Cerebellar nuclear complex (tissue), 1 donor: Measurements from ENCODE around the gene DCTPP1.

Experiments used
- DNase-seq, 2 experiments: peaks; one replicate each; lab custom pipeline; 2025; lab: John Stamatoyannopoulos, UW

DCTPP1 gene

GRCh38 chr16:30447512-30448226 lies 17.8 kb upstream of the DCTPP1 start:
- DNase-seq, result no peak

GRCh38 chr16:30446203-30446595 lies 16.4 kb upstream of the DCTPP1 start:
- no peak for DNase-seq

DNA sequence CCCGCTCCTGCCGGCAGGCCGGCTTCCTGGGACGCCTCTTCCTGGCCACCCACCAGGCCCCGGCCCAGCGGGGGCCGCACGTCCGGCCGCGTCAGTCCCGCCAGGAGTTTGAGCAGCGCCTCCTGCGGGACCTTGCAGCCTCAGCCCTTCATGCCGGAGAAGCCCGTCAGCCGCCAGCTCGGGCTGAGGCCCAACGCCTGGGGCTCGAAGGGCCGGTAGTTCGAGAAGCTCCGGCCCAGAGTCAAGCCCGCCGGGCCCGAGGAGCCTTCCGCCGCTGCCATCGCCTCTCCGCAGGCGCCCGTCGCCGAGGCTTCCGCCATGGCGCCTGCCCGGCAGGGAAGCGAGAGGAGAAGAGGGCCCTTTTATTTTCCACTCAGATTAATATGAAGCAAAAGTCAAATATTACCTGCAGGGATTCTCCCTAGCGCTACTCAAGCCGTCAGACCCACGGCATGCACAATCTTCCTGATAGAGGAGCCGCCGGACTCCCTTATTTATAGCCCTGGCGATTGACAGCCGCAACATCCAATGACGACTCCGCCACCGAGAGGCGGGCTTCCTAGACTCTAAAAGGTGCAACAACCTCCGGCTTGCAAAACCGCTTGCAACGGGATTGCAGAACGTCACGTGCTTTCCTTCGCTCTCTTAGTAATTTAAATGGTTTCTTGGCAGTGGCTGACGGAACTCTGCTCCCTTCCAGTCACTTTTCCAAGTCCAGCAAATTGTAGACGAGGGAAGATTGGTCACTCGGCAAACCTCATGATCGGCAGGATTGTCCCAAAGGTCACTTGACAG lies 15.8 kb upstream of the DCTPP1 start, which contains the start of gene SEPHS2:
Gene SEPHS2, minus strand, starts transcription at position 467 of the 795 bp plus-strand sequence. Its CDS starts 147 bp downstream, at position 320.
- DNase-seq, result peak; percentile 82 to 95

GRCh38 chr16:30445149-30445407 lies 15.2 kb upstream of the DCTPP1 start:
- no peak for DNase-seq

- no peak for DNase-seq
These were observed 14.7 kb upstream of the DCTPP1 start for GRCh38 chr16:30444231-30445148.

GRCh38 chr16:30443631-30444030 lies 13.8 kb upstream of the DCTPP1 start:
- no peak for DNase-seq

DNA sequence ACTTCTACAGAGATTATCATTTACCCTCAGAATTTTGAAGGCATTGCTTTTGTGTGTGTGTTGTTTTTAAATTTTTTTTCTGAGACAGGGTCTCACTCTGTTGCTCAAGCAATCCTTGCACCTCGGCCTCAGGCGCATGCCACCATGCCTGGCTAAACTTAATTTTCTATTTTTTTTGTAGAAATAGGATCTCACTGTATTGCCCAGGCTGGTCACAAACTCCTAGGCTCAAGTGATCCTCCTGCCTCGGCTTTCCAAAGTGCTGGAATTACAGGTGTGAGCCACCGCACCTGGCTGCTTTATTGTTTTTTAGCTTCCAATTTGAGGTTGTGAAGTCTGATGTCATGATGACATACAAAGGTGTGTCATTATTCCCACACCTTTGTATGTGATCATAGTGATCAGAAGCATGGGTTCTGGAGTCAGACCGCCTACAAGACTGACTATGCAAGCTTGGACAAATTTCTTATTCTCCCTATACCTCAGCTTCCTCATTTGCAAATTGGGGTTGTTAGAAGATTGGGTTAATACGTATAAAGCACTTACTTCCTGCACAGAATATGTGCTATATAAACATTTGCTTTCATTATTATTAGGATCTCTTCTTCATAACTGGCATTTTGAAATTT lies 10.0 kb upstream of the DCTPP1 start:
- no peak for DNase-seq

DNA sequence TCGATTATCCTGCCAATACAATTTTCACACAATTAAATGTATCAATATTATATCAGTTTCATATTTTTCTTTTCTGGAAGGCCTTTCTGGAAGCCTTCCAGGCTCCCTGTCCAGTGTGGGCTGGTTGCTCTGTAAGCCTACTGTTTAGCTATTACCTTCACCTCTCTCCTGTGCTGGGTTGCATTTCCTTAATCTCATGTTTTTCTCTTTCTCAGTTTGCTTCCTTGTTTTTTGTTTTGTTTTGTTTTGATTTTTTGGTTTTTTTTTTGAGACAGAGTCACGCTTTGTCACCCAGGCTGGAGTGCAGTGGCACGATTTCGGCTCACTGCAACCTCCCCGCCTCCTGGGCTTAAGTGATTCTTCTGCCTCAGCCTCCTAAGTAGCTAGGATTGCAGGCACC lies 9.0 kb upstream of the DCTPP1 start:
- DNase-seq, result no peak

DNA sequence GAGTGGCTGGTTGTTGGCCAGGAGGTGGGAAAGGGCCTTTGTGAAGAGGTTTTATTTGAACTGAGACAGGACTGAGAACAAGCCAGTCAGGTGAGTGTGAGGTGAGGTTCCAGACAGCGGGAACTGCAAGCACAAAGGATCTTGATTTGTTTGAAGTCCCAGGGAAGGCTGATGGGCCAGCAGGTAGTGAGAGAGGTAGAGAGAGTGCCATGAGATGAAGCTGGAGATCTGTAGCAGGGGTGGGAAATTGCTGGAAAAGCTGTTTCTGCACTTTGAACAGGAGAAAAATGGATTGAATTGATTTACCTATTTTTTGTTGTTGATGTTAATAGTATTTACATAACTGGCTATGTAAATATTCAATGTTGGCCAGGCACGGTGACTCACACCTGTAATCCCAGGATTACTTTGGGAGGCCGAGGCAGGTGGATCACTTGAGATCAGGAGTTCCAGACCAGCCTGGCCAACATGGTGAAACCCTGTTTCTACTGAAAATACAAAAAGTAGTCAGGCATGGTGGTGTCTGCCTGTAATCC lies 7.7 kb upstream of the DCTPP1 start:
- DNase-seq, result no peak

DNA sequence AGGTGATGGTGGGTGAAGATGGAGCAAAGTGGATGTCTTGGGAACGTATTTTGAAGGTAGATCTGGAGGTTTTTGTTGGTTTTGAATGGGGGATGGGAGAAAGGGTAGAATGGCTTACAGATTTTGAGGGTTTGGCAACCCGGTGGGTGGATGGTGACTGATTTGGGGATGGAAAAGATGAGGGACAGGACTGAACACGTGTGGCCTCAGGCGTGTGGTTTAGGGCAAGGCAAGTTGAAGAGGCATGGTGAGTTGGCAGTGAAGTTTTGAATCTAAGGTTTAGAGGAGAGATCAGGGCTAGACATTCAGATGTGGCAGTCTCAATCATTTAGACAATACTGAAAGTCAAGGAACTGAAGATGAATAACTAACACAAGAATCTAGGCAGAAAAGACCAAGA lies 5.0 kb upstream of the DCTPP1 start:
- no peak for DNase-seq

DNA sequence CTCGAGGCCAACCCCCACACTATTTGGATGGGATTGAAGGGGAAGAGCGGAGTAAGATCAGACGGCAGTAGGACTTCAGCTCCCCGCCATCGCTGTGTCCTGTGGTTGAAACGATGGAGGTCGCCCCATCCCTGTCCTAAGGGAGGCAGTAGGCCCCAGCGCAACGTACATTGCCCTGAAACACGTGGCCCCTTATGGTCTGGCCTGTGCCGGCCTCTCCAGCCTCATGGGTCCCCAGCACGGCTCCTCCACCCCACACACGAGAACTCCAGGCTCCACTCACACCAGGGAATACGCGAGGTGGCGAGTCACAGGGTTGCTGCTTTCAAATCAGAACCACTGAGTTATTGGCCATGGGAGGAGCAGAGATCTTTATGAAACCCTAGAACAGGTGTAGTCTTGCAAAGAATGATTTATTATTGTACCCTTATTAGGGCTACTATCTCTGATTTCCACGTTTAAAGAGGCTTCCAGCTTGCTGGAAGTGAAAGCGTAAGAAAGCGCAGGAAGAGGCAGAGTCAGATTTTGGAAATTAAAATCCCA lies 669 bp upstream of the DCTPP1 start:
- DNase-seq, result no peak

DNA sequence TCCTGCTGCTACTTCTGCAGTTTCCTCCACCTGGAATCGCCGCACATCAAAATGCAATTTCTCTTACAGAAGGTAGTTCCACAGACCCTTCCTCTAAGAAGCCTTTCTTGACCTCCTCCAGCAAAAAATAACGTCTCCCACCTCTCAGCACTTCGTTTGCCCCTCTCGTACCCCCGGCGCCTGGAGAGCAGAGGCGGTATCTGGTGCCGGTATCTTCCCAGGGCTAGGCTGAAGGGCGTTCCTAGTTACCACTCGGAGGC lies 482 bp downstream of the DCTPP1 start:
- DNase-seq, result no peak

DNA sequence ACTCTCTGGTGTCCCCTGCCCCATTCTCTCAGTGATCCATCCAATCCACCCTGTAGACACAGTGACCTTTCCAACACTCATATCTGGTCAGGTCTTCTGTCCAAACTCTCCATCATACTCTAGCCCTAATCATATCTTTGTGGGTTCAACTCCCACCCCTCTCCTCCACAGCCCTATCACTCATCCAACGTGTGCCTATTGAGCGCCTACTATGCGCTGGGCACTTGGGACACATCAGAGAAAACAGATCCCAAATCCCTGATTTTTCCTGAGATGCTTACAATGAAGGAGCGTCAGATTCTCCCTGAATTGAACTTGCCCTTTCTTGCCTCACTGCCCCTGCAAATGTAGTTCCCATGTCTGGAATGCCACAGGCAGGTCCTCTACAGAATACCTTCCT lies 1.8 kb downstream of the DCTPP1 start:
- DNase-seq, result no peak

DNA sequence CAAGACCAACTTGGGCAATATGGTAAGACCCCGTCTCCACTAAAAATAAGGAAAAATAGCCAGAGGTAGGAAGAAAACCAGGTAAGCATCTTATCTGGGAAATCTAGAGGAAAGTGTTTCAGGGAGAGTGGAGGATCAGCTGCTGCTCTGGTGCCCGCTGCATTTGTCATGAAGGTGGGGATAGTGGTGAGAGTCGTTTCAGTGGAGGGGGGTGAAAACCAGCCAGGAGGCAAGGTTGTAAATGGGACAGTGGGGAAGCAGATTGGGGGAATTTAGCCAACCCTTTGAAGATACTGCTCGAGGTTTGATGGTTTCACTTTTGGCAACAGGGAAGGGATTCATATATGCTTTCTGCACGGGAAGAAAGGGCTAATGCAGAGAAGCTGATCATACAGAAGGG lies 8.8 kb downstream of the DCTPP1 start:
- no peak for DNase-seq

- no peak for DNase-seq
These were observed 11.3 kb downstream of the DCTPP1 start for GRCh38 chr16:30418350-30419181.

- DNase-seq, result peak in 1 of 2 experiments; percentile 44
These were observed 12.1 kb downstream of the DCTPP1 start for GRCh38 chr16:30417529-30418349.

DNA sequence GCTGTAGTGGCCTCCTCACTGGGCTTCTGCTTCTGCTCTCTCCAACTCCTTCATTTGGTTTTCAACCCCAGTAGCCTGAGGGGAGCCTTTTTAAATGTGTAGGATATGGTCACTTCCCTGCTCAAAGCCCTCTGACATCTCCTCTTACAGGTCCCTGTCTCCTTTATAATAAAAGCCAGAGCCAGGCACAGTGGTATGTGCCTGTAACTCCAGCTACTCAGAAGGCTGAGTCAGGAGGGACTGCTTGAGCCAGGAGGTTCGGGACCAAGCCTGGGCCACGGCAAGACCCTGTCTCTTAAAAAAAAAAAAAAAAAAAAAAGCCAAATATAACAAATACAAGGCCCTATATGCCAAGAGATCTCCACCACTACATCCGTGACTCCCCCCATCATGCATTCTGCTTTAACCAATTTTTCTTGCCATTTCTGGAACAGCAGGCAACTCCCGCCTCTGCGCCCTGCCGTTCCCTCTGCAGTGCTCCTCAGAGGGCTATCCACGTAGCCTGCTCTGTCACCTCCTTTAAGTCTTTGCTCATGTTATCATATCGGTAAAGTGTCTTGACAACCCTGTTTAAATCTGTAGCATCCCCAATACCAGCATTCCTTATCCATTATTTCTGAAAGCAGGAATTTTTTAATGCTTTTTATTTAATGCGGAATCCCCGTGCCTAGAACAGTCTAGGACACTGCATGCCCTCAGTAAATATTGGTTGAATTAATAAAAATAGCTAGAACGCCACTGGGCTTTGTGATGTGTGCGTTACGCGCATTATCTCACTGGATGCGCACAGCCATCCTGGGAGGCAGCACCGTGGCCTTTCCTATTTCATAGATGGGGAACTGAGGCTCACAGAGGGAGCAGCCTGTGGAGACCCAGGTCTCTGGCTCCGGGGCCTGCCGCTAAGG lies 13.0 kb downstream of the DCTPP1 start:
- no peak for DNase-seq

DNA sequence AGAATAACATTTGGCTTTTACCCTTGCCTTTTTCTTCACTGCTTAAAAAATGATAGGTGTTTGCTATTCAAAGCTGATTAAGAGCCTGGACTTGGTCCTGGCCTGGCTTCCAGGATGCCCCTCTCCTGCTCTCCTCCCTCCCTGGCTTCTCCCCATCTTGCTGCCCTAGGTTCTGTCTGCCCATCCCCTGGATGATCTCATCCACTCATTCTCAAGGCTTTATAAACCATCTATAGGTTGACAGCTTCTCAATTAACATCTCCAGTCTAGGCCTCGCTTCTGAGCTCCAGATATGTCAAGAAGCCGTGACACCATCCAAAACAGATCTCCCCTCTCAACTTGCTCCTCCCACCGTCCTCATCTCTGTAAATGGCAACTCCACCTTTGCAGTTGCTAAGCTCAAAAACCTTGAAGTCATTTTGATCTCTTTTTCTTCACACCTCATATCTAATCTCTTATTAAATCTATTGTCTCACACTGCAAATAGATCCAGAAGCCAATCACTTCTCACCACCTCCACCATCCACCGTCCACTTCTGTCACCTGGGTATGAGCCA lies 13.7 kb downstream of the DCTPP1 start:
- no peak for DNase-seq

- DNase-seq, result no peak
These were observed 15.7 kb downstream of the DCTPP1 start for GRCh38 chr16:30414159-30414558.
